HepG2 (cell line): Measurements from ENCODE around the gene MYH9. TPM values are rescaled to one million over a fixed set of nuclear protein-coding genes. Genes with fewer than 3 reads are reported as not detected.
A peak's percentile ranks its signal among the peaks of the same experiment; 100 is the strongest.

Experiments
- ATF6 ChIP-seq: sonication (generic); formaldehyde crosslinking; conservative IDR thresholded peaks from 2 replicates; pipeline ENCODE4 v1.4.0; 2020; ENCODE audit warnings: missing genetic modification reagents
- JUN ChIP-seq: sonication (generic); formaldehyde crosslinking; IDR thresholded peaks from 2 replicates; pipeline ENCODE4 v1.4.0; 2020; ENCODE audit warnings: mild to moderate bottlenecking, missing genetic modification reagents
- KAT2B ChIP-seq: fragments of 150-350 bp; IDR thresholded peaks from 2 replicates; pipeline ENCODE4 v1.6.1; 2014; ENCODE audit warnings: low read depth, low read length, borderline replicate concordance
- MEF2D ChIP-seq: sonication (generic); formaldehyde crosslinking; IDR thresholded peaks from 2 replicates; pipeline ENCODE4 v1.5.1; 2020; ENCODE audit warnings: mild to moderate bottlenecking, missing genetic modification reagents
- MEIS2 ChIP-seq: sonication (generic); formaldehyde crosslinking; IDR thresholded peaks from 2 replicates; pipeline ENCODE4 v1.9.0; 2021; ENCODE audit warnings: mild to moderate bottlenecking, missing genetic modification reagents
- MYPOP ChIP-seq: sonication (generic); formaldehyde crosslinking; IDR thresholded peaks from 2 replicates; pipeline ENCODE4 v1.8.1; 2023; ENCODE audit warnings: mild to moderate bottlenecking, moderate library complexity, missing genetic modification reagents
- NCOA1 ChIP-seq: sonication (generic); formaldehyde crosslinking; IDR thresholded peaks from 2 replicates; pipeline ENCODE4 v1.9.0; 2021; ENCODE audit warnings: missing genetic modification reagents
- NCOR1 ChIP-seq: fragments of 200-600 bp; sonication (generic); IDR thresholded peaks from 2 replicates; pipeline ENCODE4 v1.7.0; 2017; ENCODE audit warnings: antibody characterized with exemption, low read length, borderline replicate concordance
- NFKBIZ ChIP-seq: IDR thresholded peaks from 2 replicates; pipeline ENCODE4 v1.6.1; 2018; ENCODE audit warnings: missing genetic modification reagents, missing compliant biosample characterization
- NFRKB ChIP-seq: fragments of 450-650 bp; IDR thresholded peaks from 2 replicates; pipeline ENCODE4 v1.6.1; 2017
- RBM22 ChIP-seq: fragments of 200-400 bp; formaldehyde crosslinking; optimal IDR thresholded peaks from 2 replicates; pipeline ENCODE3; 2017; ENCODE audit warnings: mild to moderate bottlenecking, low read length, moderate library complexity
- SMARCE1 ChIP-seq: fragments of 450-650 bp; IDR thresholded peaks from 2 replicates; pipeline ENCODE4 v1.6.1; 2017; ENCODE audit warnings: borderline replicate concordance
- SNAPC2 ChIP-seq: sonication (generic); formaldehyde crosslinking; IDR thresholded peaks from 2 replicates; pipeline ENCODE4 v1.8.1; 2022; ENCODE audit warnings: mild to moderate bottlenecking, missing genetic modification reagents
- ZBTB2 ChIP-seq: sonication (generic); formaldehyde crosslinking; IDR thresholded peaks from 2 replicates; pipeline ENCODE4 v1.8.0; 2022; ENCODE audit warnings: low read depth, missing genetic modification reagents
- ZNF10 ChIP-seq: sonication (generic); formaldehyde crosslinking; IDR thresholded peaks from 2 replicates; pipeline ENCODE4 v1.4.0; 2020; ENCODE audit warnings: mild to moderate bottlenecking, low read depth, missing genetic modification reagents, borderline replicate concordance
- ZNF225 ChIP-seq: sonication (generic); formaldehyde crosslinking; IDR thresholded peaks from 2 replicates; pipeline ENCODE4 v1.4.0; 2020; ENCODE audit warnings: mild to moderate bottlenecking, missing genetic modification reagents
- ZNF512B ChIP-seq: sonication (generic); formaldehyde crosslinking; IDR thresholded peaks from 2 replicates; pipeline ENCODE4 v1.5.1; 2020; ENCODE audit warnings: missing genetic modification reagents, mild to moderate bottlenecking, borderline replicate concordance
- ZNF572 ChIP-seq: sonication (generic); formaldehyde crosslinking; IDR thresholded peaks from 2 replicates; pipeline ENCODE4 v1.5.1; 2020; ENCODE audit warnings: mild to moderate bottlenecking, missing genetic modification reagents
- ZNF710 ChIP-seq: sonication (generic); formaldehyde crosslinking; IDR thresholded peaks from 2 replicates; pipeline ENCODE4 v1.5.0; 2020; ENCODE audit warnings: mild to moderate bottlenecking, missing genetic modification reagents, borderline replicate concordance
- ZNF777 ChIP-seq: sonication (generic); formaldehyde crosslinking; IDR thresholded peaks from 2 replicates; pipeline ENCODE4 v1.4.0; 2020; ENCODE audit warnings: missing genetic modification reagents
- polyA plus RNA-seq, 8 experiments: library from polyadenylated mRNA; depleted of rRNA in 3 of 8; stranded (reverse) in 7 of 8; unstranded in 1 of 8; fragments of >200 nt; fragmentation: Illumina TruSeq in 4 of 8; extraction: Trizol in 4 of 8; gene quantifications; 2 replicates each; pipeline versions ENCODE4 v1.2.1 to v1.2.3, GENCODE V29; 2011 to 2016; ENCODE audit warnings: low read depth in 4 of 8, missing spikeins in 1 of 8, mixed read lengths in 1 of 8; ENCODE audit not compliant: insufficient read depth in 1 of 8
- total RNA-seq, 5 experiments: library from RNA; depleted of rRNA; stranded (reverse); fragments of >200 nt; fragmentation: Illumina TruSeq; extraction: Trizol; gene quantifications; 2 replicates each; pipeline ENCODE4 v1.2.3, GENCODE V29; 2016; ENCODE audit warnings: low read depth in 1 of 5

Gene MYH9
- total and polyA plus RNA-seq, 2 of the 13 experiments (the other 11 are each of a cell fraction or from before 2014, with no cell fraction given) = 50.7 to 98.5 TPM

GRCh38 chr22:36350751-36351594 is 36.8 kb downstream of the MYH9 start (continued):
- TF ChIP-seq NCOA1 (no peak), NFRKB (no peak), ZNF572 (no peak), ZNF225 (no peak), ZNF10 (CRISPR knock-in tag) (no peak), SMARCE1 (no peak), KAT2B (no peak), ZNF710 (CRISPR knock-in tag) (peak; percentile 37; the same call in 1 of the 2 replicates), NCOR1 (no peak; the same call in 1 of the 2 replicates), RBM22 (no peak), MEF2D (CRISPR knock-in tag) (no peak; the same call in 1 of the 2 replicates), MEIS2 (0 out of 2 replicates have a peak, but pooled peaks have one; percentile 43), ATF6 (no peak), ZNF777 (CRISPR knock-in tag) (no peak), ZBTB2 (no peak), ZNF512B (CRISPR knock-in tag) (no peak), SNAPC2 (CRISPR knock-in tag) (no peak), JUN (CRISPR knock-in tag) (peak; percentile 70; the same call in 1 of the 2 replicates), MYPOP (CRISPR knock-in tag) (peak; percentile 55; the same call in 1 of the 2 replicates), NFKBIZ (CRISPR knock-in tag) (no peak)
